Stimulated activated CD8-positive, alpha-beta memory T cell treated with anti-CD3 and anti-CD28 coated beads, Interleukin-7, amount 100 ng/mL, for 48 hours (primary cell): ENCODE results near the gene PPT2.
A peak's percentile ranks its signal among the peaks of the same experiment; 100 is the strongest.
"Not testable (repeated sequence)": the region's sequence is repeated elsewhere in the genome, so short reads cannot be mapped to it uniquely, and the experiment has no call there.

Experiments
- DNase-seq, 2 donors: peaks; one replicate each; pipeline ENCODE4 v3.0.0-alpha.2; 2020; ENCODE audit warnings: low read depth in 1 of 2; ENCODE audit errors: extremely low read depth in 1 of 2

Gene PPT2

DNA sequence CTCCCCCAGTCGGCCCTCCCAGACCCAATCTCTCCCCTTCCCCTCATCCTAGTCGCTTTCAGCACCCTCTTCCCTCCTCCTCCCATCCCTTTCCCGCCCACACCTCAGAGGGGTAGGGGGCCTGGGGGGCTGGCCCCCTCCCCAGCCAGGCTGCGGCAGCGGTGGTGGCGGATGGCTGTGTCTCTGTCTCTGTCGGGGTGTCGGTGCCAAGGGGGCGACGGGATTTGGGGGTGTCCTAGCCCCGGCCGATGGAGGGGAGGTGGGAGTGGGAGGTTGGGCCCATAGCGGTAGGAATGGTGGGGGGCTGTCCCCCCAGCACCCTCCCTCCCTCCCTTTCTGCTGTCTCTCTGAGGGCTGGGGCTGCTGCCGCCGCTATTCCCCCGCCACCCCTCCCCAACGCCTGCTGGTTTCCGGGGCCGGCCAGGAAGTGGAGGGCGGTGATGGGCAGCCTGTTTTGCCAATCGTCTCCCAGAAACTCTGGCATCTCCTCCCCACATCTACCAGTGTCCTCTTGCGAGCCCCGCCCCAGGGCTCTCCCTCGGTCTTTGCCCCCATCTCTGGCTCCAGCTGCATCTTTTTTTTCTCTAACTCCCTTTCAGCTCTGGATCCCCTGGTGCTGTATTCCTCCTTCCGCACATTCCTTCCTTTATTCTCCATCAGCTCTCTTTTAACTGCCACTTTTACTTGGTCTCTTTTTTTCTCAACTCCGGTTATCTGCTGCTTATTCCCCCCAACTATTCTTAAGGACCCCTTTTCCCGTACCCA is 22.0 kb downstream of the PPT2 start, which contains the start of gene AGPAT1:
TSS of gene AGPAT1 (minus strand) at position 374 of the 765 bp plus-strand sequence. CDS start 4,588 bp downstream, outside the sequence.
- DNase-seq: peak; percentile 89 to 95

DNA sequence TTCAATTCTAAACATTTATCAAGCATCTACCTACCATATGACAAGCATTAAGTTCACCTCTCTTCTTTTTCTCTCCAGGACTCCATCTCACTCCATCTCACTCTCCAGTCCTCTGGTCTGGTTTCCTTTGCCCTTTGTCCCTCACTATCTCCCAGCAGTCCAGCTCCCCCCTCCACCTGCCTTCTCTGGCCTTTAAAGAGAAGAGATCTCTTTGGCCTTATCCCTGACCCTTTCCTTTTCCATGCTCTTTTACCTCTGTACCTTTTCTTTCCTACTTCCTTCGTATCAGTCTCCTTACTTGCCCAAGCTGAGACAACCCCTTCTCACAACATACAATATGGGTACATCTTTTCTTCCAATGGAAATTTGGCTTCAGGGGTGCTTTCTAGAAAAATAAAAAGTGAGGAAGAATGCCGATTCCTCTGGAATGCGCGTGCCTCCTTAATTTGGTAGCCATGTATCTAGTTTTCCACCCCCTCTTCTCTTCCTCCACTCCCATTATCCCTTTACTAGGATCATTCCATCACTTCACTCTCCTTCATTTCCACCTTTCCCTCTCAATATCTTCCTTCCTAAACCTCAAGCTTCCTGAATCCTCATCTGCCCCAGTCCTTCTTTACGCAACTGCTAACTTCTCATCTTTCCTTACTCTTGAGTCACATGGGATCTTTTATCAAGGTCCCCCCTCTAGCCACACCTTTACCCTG is 22.7 kb downstream of the PPT2 start:
- DNase-seq: no peak

DNA sequence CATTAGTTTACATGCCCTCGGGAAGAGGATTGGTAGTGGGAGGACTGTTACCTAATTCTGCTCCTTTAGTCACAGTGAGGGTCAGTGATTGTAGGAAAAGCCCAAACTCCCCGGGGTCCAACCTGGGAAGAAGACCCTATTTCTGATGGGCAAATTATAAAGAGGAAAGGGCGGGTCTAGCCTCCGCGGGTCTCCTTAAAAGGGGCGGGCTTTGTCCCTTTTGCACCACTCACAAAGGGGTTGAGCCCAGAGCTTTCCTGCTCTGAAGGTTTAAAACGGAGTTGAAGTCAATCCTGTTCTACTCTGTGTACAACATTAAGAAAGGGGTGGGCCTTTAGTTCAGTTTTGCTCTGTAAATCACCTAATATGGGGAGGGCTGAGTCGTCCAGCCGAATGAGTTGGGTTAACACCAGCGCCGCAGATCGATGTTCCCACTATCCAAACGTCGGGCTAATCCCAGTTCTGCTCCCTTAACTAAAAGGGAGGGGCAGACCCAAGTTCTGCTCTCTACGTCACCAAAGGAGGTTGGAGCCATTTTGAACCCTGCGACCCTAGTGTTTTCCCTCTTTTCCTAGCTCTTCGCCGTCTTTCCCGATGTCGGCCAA is 23.3 kb downstream of the PPT2 start:
- DNase-seq: peak in 1 of 2 donors; percentile 34

DNA sequence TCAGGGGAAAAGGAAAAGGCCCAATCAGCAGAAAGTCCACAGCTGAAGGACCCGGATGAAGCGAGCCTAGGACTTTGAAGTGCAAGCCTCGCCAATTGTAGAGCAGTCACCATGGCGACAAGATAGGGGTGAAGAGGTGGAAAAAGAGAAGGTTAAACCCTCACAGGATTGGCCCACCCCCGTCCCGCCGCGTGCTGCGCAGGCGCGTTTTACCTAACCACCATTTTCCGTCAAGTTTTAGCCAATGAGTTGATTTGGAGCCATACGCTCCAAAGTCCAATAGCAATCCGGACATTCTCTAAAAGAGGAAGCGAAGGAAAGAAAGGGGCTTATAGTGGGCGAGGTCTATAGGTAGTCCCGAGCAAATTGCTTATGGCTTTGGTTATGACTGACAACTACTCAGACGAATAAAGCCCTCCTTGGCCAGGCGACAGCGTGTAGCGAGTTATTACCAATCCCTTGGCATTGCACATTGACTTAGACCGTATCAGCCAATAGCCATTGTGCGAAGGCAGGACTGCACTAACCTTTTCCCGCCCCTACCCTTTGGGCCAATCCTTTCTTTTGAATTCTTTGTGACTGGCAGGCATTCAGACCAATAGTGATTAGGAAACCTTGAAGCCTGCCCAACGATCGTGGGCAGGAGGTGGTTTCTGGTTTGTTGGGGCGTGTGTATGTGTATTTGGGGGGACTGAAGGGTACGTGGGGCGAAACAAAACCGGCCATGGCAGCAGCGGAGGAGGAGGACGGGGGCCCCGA is 24.0 kb downstream of the PPT2 start, which contains the start of gene RNF5:
TSS of gene RNF5 (plus strand) at position 618 of the 759 bp plus-strand sequence. CDS start at position 725, 107 bp downstream.
- DNase-seq: peak; percentile 74 to 92

DNA sequence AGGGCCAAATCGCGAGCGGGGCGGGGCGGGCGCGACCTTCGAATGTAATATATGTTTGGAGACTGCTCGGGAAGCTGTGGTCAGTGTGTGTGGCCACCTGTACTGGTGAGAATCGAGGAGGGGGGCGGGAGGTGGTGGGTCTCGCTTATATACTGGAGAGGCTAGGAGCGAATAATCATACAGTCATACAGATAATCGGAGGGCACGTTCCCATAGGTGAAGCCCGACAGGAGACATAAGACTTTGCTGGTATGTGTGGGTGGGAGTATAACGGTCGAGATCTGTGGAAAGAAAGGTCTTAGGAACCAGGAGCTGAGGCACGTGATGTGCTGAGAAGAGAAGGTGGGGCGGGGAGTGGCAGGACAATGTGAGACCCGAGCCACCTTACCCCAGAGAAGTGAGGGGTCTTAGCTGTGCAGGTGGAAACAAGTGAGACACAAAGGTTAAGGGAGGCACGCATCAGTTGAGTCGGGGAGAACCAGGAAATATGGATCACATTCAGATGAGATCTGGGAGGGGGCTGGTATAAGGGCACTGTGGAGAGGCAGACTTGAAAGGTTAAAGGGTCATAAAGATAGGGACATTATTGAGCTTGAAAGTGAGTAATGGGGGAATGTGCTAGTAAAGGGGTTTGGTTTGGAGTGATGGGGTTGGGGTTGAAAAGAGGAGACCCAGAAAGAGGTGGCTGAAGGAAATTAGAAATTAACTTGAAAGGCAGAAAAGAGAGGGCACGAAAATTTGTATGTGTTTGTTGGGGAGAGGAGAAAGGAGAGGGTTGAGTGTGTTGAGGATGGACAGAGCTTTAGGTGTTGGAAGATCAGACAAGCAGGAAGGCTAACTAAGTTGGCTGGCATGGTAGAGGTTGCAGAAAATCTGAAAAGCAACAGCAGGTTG is 24.9 kb downstream of the PPT2 start:
- DNase-seq: no peak

DNA sequence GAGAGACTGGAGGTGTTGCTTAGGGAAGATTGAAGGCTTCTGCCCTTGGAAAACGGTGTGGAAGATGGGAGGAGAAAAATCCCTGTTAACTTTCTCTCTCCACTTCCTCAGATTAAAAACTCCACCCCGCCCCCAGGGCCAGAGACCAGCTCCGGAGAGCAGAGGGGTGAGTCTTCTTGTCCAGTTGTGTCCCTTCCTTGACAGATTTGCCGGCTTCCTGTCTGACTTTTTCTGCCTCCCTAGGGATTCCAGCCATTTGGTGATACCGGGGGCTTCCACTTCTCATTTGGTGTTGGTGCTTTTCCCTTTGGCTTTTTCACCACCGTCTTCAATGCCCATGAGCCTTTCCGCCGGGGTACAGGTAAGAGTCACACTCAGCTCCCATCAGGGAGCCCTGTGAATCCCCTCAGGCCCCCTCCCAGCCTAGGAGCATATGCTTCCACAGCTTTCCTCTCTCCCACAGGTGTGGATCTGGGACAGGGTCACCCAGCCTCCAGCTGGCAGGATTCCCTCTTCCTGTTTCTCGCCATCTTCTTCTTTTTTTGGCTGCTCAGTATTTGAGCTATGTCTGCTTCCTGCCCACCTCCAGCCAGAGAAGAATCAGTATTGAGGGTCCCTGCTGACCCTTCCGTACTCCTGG is 25.9 kb downstream of the PPT2 start:
- no peak for DNase-seq

DNA sequence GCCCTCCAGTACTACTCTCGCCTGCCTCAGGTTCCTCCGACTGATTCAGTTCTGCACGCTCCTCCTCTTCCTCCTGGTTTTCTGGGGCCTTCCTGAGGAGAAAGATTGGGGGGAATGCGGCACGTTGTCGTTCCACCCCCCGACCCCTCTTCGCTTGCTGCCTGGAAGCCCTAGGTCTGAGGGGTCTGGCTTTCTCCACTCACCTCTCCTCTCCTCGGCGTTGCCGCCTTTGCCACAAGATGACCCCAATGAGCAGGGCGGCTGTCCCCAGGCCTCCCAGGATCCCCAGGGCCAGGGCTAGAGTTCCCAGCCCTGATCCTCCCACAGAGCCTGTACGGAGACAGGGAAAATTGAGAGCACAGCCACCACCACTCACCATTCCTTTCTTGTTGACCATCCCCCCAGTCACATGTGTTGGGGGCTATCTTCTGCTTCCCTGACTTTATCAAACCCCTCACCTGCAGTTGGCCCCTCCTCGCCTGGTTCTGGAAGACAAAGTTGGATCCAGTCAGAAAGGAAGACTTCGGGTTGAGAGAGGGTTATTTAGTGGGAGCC is 27.3 kb downstream of the PPT2 start:
- no peak for DNase-seq

DNA sequence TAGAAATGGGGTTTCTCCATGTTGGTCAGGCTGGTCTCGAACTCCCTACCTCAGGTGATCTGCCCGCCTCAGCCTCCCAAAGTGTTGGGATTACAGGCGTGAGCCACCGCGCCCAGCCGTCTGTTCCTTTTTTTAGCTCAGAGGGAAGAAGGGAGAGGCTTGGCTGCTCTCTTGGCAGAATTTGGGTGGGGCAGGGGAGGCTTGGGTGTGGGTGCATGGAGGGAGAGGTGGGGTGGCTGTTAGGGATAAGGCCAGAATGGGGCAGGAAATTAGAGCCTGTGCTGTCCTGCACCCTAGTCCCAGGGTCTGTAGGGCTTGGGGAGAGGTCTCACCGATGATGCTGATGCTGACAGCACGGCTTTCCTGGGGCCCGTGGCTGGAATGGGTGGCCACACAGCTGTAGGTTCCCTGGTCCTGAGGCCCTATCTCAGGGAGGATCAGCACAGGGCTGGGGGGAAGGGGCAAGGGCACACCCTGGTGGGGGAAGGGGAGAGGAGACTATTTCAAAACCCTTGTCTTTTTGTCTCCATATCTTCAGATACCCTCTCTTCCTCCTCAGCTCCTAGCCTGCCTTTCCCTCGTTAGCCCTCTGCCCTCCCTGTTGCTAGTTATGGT is 28.1 kb downstream of the PPT2 start:
- no peak for DNase-seq

DNA sequence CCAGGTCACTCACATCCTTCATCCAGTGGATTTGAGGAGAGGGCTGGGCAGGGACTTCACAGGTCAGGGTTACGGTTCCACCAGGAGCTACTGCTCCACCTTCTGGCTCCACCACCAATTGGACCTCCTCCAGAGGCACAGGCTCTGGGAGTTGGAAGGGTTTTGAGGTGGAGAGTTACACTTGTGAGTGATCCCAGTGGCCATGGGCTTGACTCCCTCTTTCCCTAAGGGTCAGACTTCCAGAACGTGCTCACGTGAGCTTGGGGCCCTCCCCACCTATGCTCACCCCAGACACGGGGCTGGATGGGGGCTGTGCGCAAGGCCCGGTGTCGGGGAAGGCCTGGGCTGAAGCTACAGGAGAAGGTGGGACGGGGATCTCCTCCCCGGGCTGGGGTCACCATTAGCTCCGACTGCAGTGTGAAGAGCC is 28.6 kb downstream of the PPT2 start:
- DNase-seq: no peak

DNA sequence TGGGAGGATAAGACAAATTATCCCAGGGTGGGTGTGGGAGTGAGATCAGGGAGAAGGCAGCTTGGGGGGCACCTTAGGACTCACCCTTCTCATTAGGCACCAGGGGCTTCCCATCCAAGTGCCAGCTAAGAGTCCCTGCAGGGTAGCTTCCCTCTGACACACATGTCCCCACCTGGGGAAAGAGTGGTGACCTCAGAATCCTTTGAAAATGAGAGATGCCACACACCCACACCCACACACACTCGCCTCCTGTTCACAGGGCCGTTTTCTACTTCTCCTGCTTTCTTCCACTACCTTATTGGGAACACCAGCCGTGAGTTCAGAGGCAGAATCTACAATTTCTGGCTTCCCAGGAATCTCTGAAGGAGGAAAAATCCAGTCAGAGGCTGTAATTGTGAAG is 29.1 kb downstream of the PPT2 start:
- DNase-seq: no peak

DNA sequence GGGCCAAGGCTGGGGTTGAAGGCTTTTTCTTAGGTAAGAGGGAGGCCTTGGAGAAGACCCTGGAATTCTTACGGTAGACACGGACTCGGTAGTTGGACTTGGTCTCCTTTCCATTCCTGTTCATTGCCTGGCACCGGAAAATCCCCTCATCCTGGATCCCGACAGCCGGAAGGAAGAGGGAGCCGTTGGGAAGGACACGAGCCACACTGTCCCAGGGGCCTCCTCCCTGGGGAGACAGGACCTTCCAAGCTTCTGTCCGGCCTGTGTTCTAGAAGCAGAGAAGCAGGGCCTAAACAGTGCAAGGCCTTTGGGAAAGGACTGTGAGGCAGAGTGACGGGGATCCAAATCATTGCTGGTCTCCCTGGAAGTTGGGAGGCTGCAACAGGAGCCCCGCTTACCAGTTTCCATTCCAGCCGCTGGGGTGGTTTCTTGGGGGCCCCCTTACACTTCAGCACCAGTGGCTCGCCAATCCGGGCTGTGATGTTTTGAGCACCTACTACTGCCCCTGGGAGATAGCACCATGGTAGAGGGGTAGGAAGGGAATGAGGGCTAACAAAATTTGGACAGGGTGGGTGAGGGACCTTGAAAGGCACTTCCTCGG is 29.6 kb downstream of the PPT2 start:
- DNase-seq: no peak

DNA sequence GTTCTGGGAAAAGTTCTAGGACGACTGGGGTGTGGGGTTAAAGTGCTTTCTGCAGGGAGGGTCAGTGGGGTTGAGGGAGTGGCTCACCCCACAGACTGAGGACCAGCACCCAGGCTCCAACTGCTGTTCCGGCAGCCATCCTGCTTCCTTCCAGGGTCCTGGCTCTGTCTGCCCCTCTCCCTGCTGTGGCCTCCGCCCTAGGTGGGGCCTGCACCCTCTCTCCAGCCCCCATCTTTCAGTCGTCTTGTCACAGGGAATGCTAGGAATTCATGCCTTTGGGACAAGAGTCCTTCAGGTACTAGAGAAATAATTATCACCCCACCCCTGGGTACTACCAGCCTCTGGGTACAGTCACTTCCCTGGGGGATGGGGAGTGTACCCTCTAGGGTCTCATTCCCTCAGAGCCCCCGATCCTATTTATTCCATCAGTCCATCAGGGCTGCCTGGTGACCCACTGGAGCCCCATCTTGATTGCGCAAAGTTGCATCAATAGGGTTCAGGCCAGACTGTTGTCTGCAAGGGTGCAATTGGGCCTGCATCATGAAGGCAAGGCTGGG is 30.2 kb downstream of the PPT2 start, which contains the start of gene AGER:
TSS of gene AGER (minus strand) at position 170 of the 557 bp plus-strand sequence. CDS start at position 139, 31 bp downstream.
- DNase-seq: no peak

DNA sequence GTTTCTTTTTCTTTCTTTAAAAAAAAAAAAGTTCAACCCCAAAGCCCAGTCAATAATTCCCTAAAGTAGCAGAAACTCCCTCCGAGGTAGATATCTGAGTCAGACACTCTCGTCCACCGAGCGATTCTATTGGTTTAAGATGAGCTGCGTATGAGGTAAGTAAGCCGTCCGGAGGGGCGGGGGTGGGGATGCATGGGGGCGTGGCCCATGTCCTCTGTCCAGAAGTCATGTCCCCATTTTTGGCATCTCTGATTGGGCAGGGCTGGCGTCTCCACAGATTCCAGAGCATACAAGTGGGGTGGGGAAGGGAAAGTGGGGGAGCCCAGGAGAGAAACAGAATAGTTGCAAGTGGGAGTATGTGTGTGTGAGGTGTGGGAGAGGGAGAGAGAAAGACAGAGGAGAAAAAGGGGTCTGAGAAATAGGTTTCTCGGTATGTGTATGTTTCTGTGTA is 31.8 kb downstream of the PPT2 start:
- DNase-seq: peak in 1 of 2 donors; percentile 63

DNA sequence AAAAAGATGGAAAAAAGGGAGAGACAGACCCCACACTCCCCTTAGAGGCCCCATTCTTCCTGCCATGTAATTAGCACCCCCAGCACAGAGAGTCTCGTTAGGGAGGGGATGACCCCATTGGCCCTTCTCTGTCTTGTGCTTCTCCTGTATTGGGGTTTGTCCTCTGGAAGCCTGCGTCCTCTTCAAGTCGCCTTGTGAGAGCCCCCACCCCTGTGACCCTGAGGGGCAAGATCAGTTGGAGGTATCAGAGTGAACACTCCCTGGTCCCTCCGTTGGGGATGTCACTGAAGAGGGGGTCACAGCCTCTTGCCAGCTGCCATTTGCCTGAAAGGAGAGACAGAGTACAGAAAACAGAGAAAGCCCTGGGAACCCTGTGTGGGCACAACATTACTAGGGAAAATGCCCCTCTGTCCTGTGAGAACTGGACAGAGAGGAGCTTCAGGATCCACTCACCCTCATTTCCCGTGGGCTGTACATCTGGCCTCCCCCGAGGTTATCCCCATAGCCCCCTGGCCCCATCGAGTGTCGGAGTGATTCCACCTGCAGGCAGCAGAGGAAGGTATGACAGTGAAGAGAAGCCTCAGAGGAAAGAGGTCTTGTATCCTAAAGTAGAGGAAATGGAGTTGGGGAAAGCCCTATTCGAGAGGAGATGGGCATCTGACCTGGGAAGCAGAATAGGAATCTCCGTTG is 32.4 kb downstream of the PPT2 start:
- not testable (repeated sequence) for DNase-seq

DNA sequence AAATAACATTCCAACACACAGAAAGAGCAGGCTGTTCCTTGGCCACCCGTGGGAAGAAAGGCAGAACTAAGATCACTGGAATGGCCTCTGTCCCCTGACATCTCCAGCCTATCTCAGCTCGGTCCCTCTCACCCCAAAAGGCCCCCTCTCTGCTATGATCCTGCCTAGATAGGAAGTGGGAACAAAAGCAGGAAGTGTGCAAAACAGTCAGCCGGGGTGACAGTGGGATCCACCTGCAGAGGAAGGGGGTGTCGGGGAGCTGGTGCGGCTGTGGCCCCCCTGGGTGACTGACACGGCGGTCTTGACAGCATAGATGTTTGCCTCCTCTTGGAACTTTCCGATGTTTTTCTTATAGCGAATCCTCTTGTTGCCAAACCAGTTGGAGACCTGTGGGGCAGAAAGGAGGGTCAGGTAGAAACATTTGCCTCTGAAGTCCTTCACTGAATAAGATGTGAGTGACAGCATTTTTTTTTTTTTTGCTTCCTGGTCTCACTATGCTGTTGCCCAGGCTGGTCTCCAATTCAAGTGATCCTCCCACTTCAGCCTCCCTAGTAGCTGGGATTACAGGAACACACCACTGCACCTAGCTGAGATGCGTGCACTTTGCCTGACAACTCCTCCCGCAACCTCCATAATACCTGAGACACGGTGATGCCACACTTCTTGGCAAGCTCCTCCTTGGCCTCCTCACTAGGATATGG is 33.2 kb downstream of the PPT2 start:
- no peak for DNase-seq

DNA sequence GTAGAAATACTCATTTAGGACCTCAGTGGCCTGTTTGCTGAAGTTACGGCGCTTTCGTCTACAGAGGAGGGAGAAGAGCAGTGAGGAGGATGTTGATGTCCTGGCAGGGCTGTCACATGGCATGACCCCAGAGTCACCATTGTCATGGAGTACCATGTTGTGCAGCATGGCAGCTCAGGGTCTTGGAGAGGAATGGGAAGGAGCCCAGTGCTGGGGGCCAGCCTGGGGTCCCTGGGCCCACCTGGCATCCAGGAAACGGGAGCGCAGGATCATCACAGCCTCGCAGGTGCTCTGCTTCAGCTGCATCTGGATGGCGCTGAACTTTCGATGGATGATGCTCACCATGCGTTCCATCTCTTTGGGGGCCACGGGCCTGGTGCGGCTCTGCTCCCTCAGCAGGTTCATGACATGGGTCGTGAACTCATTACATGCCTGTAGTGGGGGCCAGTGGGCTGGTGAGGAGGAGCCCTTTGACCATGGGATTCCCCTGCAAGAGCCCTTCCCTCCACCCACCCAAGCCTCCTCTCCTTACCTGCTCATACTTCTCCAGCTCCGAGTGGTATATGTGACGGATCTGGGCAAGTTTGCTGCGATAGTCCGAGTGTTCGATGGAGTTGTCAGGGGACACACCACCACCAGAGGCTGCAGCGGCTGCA is 33.9 kb downstream of the PPT2 start:
- DNase-seq: not testable (repeated sequence)
